ENCODE results near the gene RASGRF2.

The RASGRF2 gene

GRCh38 chr5:81145329-81145935, 185.3 kb downstream of the RASGRF2 start:
- no peak for DNase-seq

GRCh38 chr5:81146031-81146430, 185.9 kb downstream of the RASGRF2 start:
- no peak for DNase-seq

- DNase-seq: no peak
Observed at GRCh38 chr5:81147011-81147885, 187.1 kb downstream of the RASGRF2 start.

GRCh38 chr5:81147886-81148571, 187.9 kb downstream of the RASGRF2 start:
- DNase-seq: no peak

GRCh38 chr5:81151546-81151945, 191.4 kb downstream of the RASGRF2 start:
- no peak for DNase-seq

- no peak for DNase-seq
Observed at GRCh38 chr5:81154725-81155124, 194.6 kb downstream of the RASGRF2 start.

GRCh38 chr5:81156732-81157131, 196.6 kb downstream of the RASGRF2 start:
- DNase-seq: no peak

GRCh38 chr5:81161012-81161601, 200.9 kb downstream of the RASGRF2 start:
- no peak for DNase-seq

- no peak for DNase-seq
Observed at GRCh38 chr5:81162501-81162900, 202.3 kb downstream of the RASGRF2 start.

GRCh38 chr5:81163651-81164050, 203.5 kb downstream of the RASGRF2 start:
- no peak for DNase-seq

GRCh38 chr5:81164476-81164875, 204.3 kb downstream of the RASGRF2 start:
- no peak for DNase-seq

- DNase-seq: no peak
Observed at GRCh38 chr5:81164936-81165335, 204.8 kb downstream of the RASGRF2 start.

- DNase-seq: peak; percentile 66
Observed at GRCh38 chr5:81165493-81166119, 205.4 kb downstream of the RASGRF2 start.

- DNase-seq: no peak
Observed at GRCh38 chr5:81166430-81166829, 206.3 kb downstream of the RASGRF2 start.

GRCh38 chr5:81167078-81167477, 206.9 kb downstream of the RASGRF2 start:
- DNase-seq: no peak

- no peak for DNase-seq
Observed at GRCh38 chr5:81167544-81167943, 207.4 kb downstream of the RASGRF2 start.

GRCh38 chr5:81169924-81170323, 209.8 kb downstream of the RASGRF2 start:
- no peak for DNase-seq

- DNase-seq: no peak
Observed at GRCh38 chr5:81171769-81172168, 211.6 kb downstream of the RASGRF2 start.

- no peak for DNase-seq
Observed at GRCh38 chr5:81172710-81173109, 212.5 kb downstream of the RASGRF2 start.

- DNase-seq: no peak
Observed at GRCh38 chr5:81177061-81177460, 216.9 kb downstream of the RASGRF2 start.

GRCh38 chr5:81179959-81180358, 219.8 kb downstream of the RASGRF2 start:
- no peak for DNase-seq

- DNase-seq: no peak
Observed at GRCh38 chr5:81180780-81181460, 220.8 kb downstream of the RASGRF2 start.
